Tibial nerve (tissue), 4 donors: ENCODE data around the gene ASTL.

Experiments
- CTCF ChIP-seq, 5 experiments: fragments of 200-600 bp in 3 of 5; fragments of 450-650 bp in 2 of 5; sonication (generic) in 3 of 5; IDR thresholded peaks; one replicate each; pipeline ENCODE4 v1.5.1; 2016 to 2019; ENCODE audit warnings: antibody characterized with exemption in 5 of 5, mild to moderate bottlenecking in 3 of 5, moderate library complexity in 2 of 5
- EP300 ChIP-seq, 2 donors: sonication (generic); formaldehyde crosslinking; IDR thresholded peaks; one replicate each; pipeline ENCODE4 v1.6.1; 2017; ENCODE audit warnings: antibody characterized with exemption in 2 of 2, mild to moderate bottlenecking in 1 of 2
- POLR2A ChIP-seq, 2 donors: fragments of 450-650 bp; IDR thresholded peaks; one replicate each; pipeline ENCODE4 v1.6.1; 2017; ENCODE audit warnings: antibody characterized with exemption in 2 of 2, mild to moderate bottlenecking in 2 of 2, moderate library complexity in 2 of 2

- no peak for TF ChIP-seq CTCF (IDR thresholded peaks at IDR 0.05)
- no peak for TF ChIP-seq POLR2A (IDR thresholded peaks at IDR 0.05)
- TF ChIP-seq EP300 (IDR thresholded peaks at IDR 0.05): no peak
Observed at GRCh38 chr2:96153991-96154431, 15.7 kb upstream of the ASTL start.
